Panc1 (cell line): ENCODE results near the gene SETD3. TPM values are rescaled to one million over a fixed set of nuclear protein-coding genes. Genes with fewer than 3 reads are reported as not detected.

ENCODE experiments used
- ATAC-seq: fragments of 200-7000 bp; cut with Tn5 transposase; 2 replicates; pipeline ENCODE4 v1.9.1; 2020; ENCODE audit warnings: mild to moderate bottlenecking, moderate library complexity
- BruUV-seq: library from RNA; stranded (reverse); fragments of 400-500 nt; replicated peaks from 2 replicates; lab custom pipeline; 2021; lab: Mats Ljungman, UMichigan
- CTCF ChIA-PET: fragments of 300-600 bp; sonication (Branson Sonifier 250); formaldehyde crosslinking; loops from one replicate; lab custom pipeline; 2022; ENCODE audit warnings: antibody characterized with exemption; lab: Charles Lee
- POLR2A ChIA-PET: fragments of 300-600 bp; sonication (Branson Sonifier 250); formaldehyde crosslinking; loops from one replicate; lab custom pipeline; 2022; ENCODE audit warnings: antibody characterized with exemption; lab: Charles Lee
- DNase-seq: peaks from one replicate; pipeline ENCODE4 v3.0.0-alpha.2; 2010; ENCODE audit warnings: low read depth, low spot score
- H3K27ac ChIP-seq: 2 replicates; pipeline ENCODE4 v1.5.1; 2011; ENCODE audit warnings: mild to moderate bottlenecking, low read length, inconsistent platforms
- H3K27me3 ChIP-seq: fragments of 200-500 bp; sonication (Bioruptor generic); 2 replicates; pipeline ENCODE4 v1.6.0; 2014; ENCODE audit warnings: low read length, inconsistent platforms; ENCODE audit not compliant: control insufficient read depth, insufficient read depth
- H3K36me3 ChIP-seq: fragments of 200-500 bp; sonication (Bioruptor generic); 2 replicates; pipeline ENCODE4 v1.5.1; 2014; ENCODE audit warnings: inconsistent platforms, mild to moderate bottlenecking, low read length, moderate library complexity; ENCODE audit not compliant: control insufficient read depth, insufficient read depth
- H3K4me1 ChIP-seq: 2 replicates; pipeline ENCODE4 v1.5.1; 2011; ENCODE audit warnings: inconsistent platforms, mild to moderate bottlenecking, low read length, moderate library complexity; ENCODE audit not compliant: control insufficient read depth, insufficient read depth
- H3K4me3 ChIP-seq, 2 experiments: 2 replicates each; pipeline ENCODE4 v1.5.1; 2011 to 2012; ENCODE audit warnings: low read depth in 2 of 2, low read length in 2 of 2, mild to moderate bottlenecking in 2 of 2, inconsistent platforms in 1 of 2, moderate library complexity in 1 of 2
- H3K9me3 ChIP-seq: fragments of 200-500 bp; sonication (Bioruptor generic); 2 replicates; pipeline ENCODE4 v1.5.1; 2014; ENCODE audit warnings: low read depth, mild to moderate bottlenecking, inconsistent platforms, low read length, moderate library complexity; ENCODE audit not compliant: control insufficient read depth, insufficient read depth
- POLR2AphosphoS5 ChIP-seq: IDR thresholded peaks from 2 replicates; pipeline ENCODE4 v1.6.1; 2012; ENCODE audit warnings: mild to moderate bottlenecking, low read depth, low read length, moderate library complexity
- REST ChIP-seq, 2 experiments: IDR thresholded peaks; 2 replicates each; pipeline ENCODE4 v1.6.1; 2011 to 2012; ENCODE audit warnings: low read depth in 2 of 2, control low read depth in 1 of 2, low read length in 1 of 2, mild to moderate bottlenecking in 1 of 2, moderate library complexity in 1 of 2; ENCODE audit not compliant: insufficient read depth in 1 of 2
- SIN3A ChIP-seq: IDR thresholded peaks from 2 replicates; pipeline ENCODE4 v1.6.1; 2012; ENCODE audit warnings: low read depth, mild to moderate bottlenecking, low read length, moderate library complexity, borderline replicate concordance; ENCODE audit not compliant: insufficient read depth
- TCF7L2 ChIP-seq: IDR thresholded peaks from 2 replicates; pipeline ENCODE4 v1.6.1; 2011; ENCODE audit warnings: mild to moderate bottlenecking, low read depth, low read length, inconsistent platforms
- in situ Hi-C: cut with HindIII; loops from 2 replicates; pipeline ENCODE4 v1.10.0; 2016; ENCODE audit warnings: low sequenced_read_pairs, low pct_unique_long_range_greater_than_20kb
- intact Hi-C: fragments of 100-400 bp; cut with micrococcal nuclease; formaldehyde crosslinking; loops from one replicate; pipeline ENCODE4 v1.10.0; 2022; ENCODE audit not compliant: unreplicated experiment
- total RNA-seq: library from RNA; stranded (reverse); gene quantifications from one replicate; pipeline ENCODE4 v1.2.1, GENCODE V29; 2021; ENCODE audit not compliant: unreplicated experiment
- TF ChIP-seq, protein P1 (sequence below): fragments of 450-650 bp; IDR thresholded peaks from 2 replicates; pipeline ENCODE4 v1.5.1; 2017; ENCODE audit warnings: mild to moderate bottlenecking

Gene SETD3
- total RNA-seq, 1 experiment from 2014 or later, result 51.1 TPM

GRCh38 chr14:99513946-99514551 is 33.4 kb upstream of the SETD3 start:
- in situ Hi-C loops (no loop called here), intact Hi-C loops (no loop called here)
- BruUV-seq, result no TSS peak
- Histone ChIP-seq H3K4me1 (peaks cover 19% of the 10 kb centered on the region), H3K27me3 (no peaks in the 10 kb centered on the region), H3K27ac (no peak overlapping the region), H3K9me3 (no peaks in the 10 kb centered on the region), H3K4me3 (no peak overlapping the region), H3K36me3 (no peaks in the 10 kb centered on the region)
- CTCF ChIA-PET, result no interaction called here
- POLR2A ChIA-PET, result no interaction called here
- DNase-seq, result no peak
- TF ChIP-seq, protein P1, sequence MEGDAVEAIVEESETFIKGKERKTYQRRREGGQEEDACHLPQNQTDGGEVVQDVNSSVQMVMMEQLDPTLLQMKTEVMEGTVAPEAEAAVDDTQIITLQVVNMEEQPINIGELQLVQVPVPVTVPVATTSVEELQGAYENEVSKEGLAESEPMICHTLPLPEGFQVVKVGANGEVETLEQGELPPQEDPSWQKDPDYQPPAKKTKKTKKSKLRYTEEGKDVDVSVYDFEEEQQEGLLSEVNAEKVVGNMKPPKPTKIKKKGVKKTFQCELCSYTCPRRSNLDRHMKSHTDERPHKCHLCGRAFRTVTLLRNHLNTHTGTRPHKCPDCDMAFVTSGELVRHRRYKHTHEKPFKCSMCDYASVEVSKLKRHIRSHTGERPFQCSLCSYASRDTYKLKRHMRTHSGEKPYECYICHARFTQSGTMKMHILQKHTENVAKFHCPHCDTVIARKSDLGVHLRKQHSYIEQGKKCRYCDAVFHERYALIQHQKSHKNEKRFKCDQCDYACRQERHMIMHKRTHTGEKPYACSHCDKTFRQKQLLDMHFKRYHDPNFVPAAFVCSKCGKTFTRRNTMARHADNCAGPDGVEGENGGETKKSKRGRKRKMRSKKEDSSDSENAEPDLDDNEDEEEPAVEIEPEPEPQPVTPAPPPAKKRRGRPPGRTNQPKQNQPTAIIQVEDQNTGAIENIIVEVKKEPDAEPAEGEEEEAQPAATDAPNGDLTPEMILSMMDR, result no peak
- TF ChIP-seq TCF7L2 (no peak), POLR2AphosphoS5 (no peak), SIN3A (no peak), REST (IDR thresholded peaks at IDR 0.05; ENCODE audit: insufficient read depth in 1 of 2, low read depth in 2 of 2, low read length in 1 of 2) (no peak)
- no peak for ATAC-seq

- CTCF ChIA-PET, result no interaction called here
- BruUV-seq, result no TSS peak
- DNase-seq (no peak), ATAC-seq (no peak)
- POLR2A ChIA-PET, result no interaction called here
- in situ Hi-C loops (no loop called here), intact Hi-C loops (no loop called here)
- Histone ChIP-seq H3K27me3 (no peaks in the 10 kb centered on the region), H3K27ac (no peak overlapping the region), H3K9me3 (no peaks in the 10 kb centered on the region), H3K36me3 (no peaks in the 10 kb centered on the region), H3K4me1 (peaks cover 12% of the 10 kb centered on the region), H3K4me3 (no peak overlapping the region)
- no peak for TF ChIP-seq REST (IDR thresholded peaks at IDR 0.05; ENCODE audit: insufficient read depth in 1 of 2, low read depth in 2 of 2, low read length in 1 of 2)
- no peak for TF ChIP-seq SIN3A
- TF ChIP-seq, protein P1, result no peak
- TF ChIP-seq POLR2AphosphoS5, result 0 out of 2 replicates have a peak, but pooled peaks have one; percentile 16
Observed at GRCh38 chr14:99513183-99513694, 32.6 kb upstream of the SETD3 start.
